SK-N-MC (cell line): Measurements from ENCODE around the gene ANKRD44.

Experiments
- DNase-seq: peaks from one replicate; pipeline ENCODE4 v3.0.0-alpha.2; 2011; ENCODE audit warnings: low read depth, low spot score
- H3K27ac ChIP-seq: fragments of 200-600 bp; sonication (generic); 2 replicates; pipeline ENCODE4 v1.5.1; 2016; ENCODE audit warnings: mixed run types
- H3K36me3 ChIP-seq: fragments of 200-600 bp; sonication (generic); 2 replicates; pipeline ENCODE4 v1.6.1; 2017; ENCODE audit warnings: antibody characterized with exemption, low read length, mixed read lengths; ENCODE audit not compliant: insufficient read depth
- H3K4me3 ChIP-seq: fragments of 200-600 bp; sonication (generic); 2 replicates; pipeline ENCODE4 v1.5.1; 2016
- H3K9ac ChIP-seq: fragments of 200-600 bp; sonication (generic); 2 replicates; pipeline ENCODE4 v1.8.0; 2017; ENCODE audit warnings: mixed run types, mixed read lengths; ENCODE audit not compliant: insufficient read length
- H3K9me3 ChIP-seq: fragments of 200-600 bp; sonication (generic); 2 replicates; pipeline ENCODE4 v1.6.1; 2017; ENCODE audit warnings: low read depth, mild to moderate bottlenecking, antibody characterized with exemption, low read length, moderate library complexity, mixed read lengths
- EZH2 ChIP-seq: fragments of 200-600 bp; sonication (generic); IDR thresholded peaks from one replicate; pipeline ENCODE4 v1.6.1; 2017; ENCODE audit warnings: antibody characterized with exemption
- FOXP2 ChIP-seq: optimal IDR thresholded peaks from 2 replicates; pipeline ENCODE3; 2011; ENCODE audit warnings: mild to moderate bottlenecking, moderate library complexity; ENCODE audit not compliant: insufficient read depth; ENCODE audit errors: extremely low read length, control extremely low read depth
- POLR2AphosphoS5 ChIP-seq: IDR thresholded peaks from 2 replicates; pipeline ENCODE4 v1.6.1; 2012; ENCODE audit warnings: mild to moderate bottlenecking, low read depth, low read length, borderline replicate concordance

ANKRD44 gene

DNA sequence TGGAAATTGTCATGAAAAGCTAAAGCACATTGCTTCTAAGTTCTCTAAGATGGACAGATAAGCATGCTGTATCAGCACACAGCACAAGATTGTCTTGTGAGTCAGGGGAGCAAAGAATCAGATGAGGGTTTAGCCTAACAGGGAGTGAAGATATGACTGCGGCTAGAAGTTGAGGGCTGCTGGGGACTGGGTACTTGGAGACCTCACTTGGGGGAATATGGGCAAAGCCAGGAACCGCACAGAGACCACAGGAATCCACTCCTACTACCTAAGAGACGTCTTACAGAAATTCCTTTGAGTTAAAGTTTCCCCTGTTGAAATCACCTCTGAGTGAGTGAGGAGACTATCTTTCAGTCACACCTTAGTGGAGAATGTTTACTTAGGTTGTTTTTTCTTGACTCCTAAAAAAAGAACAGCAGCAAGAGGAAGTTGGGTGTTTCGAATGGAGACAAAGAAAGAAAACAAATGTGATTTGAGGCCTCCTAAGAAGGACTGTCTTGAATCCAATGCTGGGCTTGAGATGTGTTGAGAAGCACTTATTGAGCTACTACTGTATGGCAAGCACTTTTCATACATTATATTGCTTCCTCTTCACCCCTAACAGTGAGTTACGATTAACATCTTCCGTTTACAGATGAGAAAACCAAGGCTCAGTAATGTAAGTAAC lies 100.7 kb downstream of the ANKRD44 start:
- Histone ChIP-seq H3K9me3 (no peaks in the 10 kb centered on the region), H3K9ac (no peak overlapping the region), H3K4me3 (no peak overlapping the region), H3K36me3 (no peaks in the 10 kb centered on the region), H3K27ac (no peak overlapping the region)
- DNase-seq: no peak
- TF ChIP-seq EZH2: no peak
- TF ChIP-seq POLR2AphosphoS5: no peak
- no peak for TF ChIP-seq FOXP2

DNA sequence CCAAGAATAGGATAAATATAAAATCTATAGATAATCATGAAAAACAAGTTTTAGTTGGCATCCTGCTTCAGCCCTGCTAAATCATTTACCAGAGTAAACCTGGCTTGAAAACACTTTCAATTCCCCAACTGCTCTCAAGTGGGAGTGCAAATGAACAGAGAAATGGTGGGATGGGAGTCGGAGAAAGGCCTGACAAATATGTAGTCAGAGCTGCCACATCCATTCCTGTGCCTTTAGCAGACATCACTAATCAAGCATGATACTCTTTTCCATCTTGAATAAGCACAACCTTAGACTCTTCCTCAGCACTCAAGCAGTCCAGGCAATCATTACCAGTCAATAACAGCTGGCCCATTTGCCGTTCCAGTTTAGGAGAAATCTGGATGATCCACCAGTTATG lies 101.3 kb downstream of the ANKRD44 start:
- TF ChIP-seq EZH2 (no peak), FOXP2 (no peak), POLR2AphosphoS5 (no peak)
- no peak overlapping the region for H3K4me3 ChIP-seq
- no peak for DNase-seq
- no peak overlapping the region for H3K27ac ChIP-seq
- no peaks in the 10 kb centered on the region for H3K9me3 ChIP-seq
- no peak overlapping the region for H3K9ac ChIP-seq
- no peaks in the 10 kb centered on the region for H3K36me3 ChIP-seq

DNA sequence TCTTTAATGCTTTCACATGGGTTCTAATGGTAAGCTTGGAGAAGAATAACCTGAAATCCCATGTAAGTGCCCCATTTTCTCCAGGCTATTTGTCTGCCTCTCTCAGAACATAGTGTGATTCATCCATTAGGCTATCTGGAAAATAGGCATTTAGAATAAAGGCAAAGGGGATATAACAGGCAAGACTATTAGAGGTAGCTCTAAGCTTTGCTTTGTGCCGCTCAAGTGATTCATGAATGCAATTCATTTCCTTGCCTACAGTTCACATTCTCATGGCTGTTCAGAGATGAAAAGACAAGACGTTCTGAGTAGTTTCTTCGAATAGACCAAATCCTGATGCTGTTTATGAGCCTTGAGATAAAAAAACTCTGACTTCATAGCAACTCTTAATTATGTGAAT lies 101.7 kb downstream of the ANKRD44 start:
- Histone ChIP-seq H3K4me3 (no peak overlapping the region), H3K9me3 (no peaks in the 10 kb centered on the region), H3K36me3 (no peaks in the 10 kb centered on the region), H3K27ac (no peak overlapping the region), H3K9ac (no peak overlapping the region)
- DNase-seq: no peak
- TF ChIP-seq EZH2: no peak
- no peak for TF ChIP-seq FOXP2
- TF ChIP-seq POLR2AphosphoS5: no peak

DNA sequence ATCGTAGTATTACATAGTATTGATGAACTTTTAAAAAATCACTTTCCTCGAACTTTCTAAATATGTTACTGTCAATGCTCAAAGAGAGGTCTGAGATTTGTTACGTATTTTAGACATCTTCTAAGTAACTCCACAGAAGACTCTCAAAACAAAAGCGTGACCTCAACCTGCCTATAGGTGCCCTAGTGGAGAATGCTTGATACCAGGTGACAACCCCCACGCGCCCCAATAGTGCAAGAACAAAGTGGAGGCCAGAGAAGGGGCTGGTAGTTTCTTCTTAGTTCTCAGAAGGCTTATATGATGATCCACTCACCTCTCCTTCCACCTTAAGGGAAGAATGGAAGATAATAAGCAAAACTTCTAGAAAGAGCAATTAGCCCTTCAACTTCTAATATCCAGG lies 102.6 kb downstream of the ANKRD44 start:
- no peak overlapping the region for H3K9ac ChIP-seq
- no peak for DNase-seq
- TF ChIP-seq EZH2: no peak
- no peak for TF ChIP-seq FOXP2
- no peak for TF ChIP-seq POLR2AphosphoS5

DNA sequence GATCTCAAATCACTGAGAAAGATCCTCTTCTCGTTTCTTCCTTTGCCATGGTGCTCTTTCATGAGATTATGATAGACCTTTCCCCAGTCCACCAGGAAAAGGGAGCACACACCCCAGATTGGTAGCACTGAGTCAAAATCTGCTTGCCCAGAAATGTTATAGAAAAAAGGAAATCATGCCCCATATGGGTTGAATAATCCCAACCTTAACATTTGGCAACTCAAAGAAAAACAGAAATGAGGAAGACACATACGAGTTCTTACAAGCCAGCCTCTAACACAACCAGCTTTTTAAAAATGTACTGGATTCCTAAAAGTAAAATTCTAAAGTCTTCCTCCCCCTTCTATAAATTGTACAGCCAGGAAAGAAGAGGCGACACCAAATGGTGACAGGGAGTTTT lies 103.0 kb downstream of the ANKRD44 start:
- no peak overlapping the region for H3K4me3 ChIP-seq
- no peaks in the 10 kb centered on the region for H3K36me3 ChIP-seq
- H3K9ac ChIP-seq: no peak overlapping the region
- TF ChIP-seq FOXP2 (no peak), EZH2 (no peak), POLR2AphosphoS5 (no peak)
- no peak overlapping the region for H3K27ac ChIP-seq
- H3K9me3 ChIP-seq: no peaks in the 10 kb centered on the region
- DNase-seq: no peak

More for the DNA sequence above, 102.6 kb downstream of the ANKRD44 start:
- no peak overlapping the region for H3K4me3 ChIP-seq
- H3K9me3 ChIP-seq: no peaks in the 10 kb centered on the region
- no peaks in the 10 kb centered on the region for H3K36me3 ChIP-seq
- no peak overlapping the region for H3K27ac ChIP-seq

DNA sequence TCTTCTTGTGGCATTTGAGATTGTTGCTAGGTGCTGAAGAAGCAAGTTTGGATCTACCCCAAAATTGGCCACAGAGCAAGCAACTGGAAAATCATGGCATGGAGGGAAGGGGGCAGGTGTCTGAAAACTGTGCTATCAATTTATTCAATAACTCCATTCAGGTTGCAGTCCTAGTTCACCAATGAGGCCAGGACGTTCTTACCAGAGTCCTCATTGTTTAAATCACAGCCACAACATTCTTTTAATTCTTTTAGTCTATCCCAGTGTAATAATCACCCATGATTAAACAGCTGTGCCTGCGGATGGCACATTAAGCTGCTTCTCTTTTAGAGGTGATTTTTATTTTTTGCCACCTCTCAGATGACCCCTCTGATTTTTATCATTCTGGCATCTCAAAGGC lies 103.5 kb downstream of the ANKRD44 start:
- H3K9me3 ChIP-seq: no peaks in the 10 kb centered on the region
- no peak overlapping the region for H3K27ac ChIP-seq
- no peaks in the 10 kb centered on the region for H3K36me3 ChIP-seq
- DNase-seq: no peak
- no peak for TF ChIP-seq POLR2AphosphoS5
- no peak for TF ChIP-seq EZH2
- no peak for TF ChIP-seq FOXP2
- no peak overlapping the region for H3K4me3 ChIP-seq
- H3K9ac ChIP-seq: no peak overlapping the region

DNA sequence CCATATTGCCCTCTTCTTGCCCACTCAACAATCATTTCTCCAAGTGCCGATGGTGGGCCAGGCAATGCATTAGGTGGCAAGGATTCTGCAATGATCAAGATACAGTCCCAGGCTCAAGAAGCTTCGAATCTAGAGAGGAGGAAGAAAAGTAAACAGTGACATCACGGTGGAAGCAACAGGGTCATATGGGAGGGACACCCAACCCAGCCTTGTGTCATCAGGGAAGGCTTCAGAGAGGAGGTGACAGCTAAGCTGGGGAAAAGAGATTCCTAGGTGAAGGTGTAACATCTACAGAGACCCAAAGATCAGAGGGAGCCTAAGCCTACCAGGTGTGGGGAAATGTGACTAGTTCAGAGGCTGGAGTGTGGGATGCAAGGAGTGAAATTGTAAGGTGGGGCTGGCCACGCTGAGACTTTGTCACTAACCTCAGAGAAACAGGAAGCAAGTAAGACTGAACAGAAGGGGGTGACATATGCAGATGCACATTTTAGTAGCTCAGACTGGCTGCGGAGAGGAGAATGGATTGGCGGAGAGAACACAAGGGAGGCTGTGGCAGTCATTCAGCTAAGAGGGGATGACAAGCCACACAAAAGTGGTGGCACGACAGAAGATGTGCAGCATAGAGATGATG lies 104.9 kb downstream of the ANKRD44 start:
- Histone ChIP-seq H3K27ac (no peak overlapping the region), H3K9ac (no peak overlapping the region), H3K4me3 (no peak overlapping the region), H3K9me3 (no peaks in the 10 kb centered on the region), H3K36me3 (no peaks in the 10 kb centered on the region)
- DNase-seq: no peak
- TF ChIP-seq EZH2 (no peak), FOXP2 (no peak), POLR2AphosphoS5 (no peak)

DNA sequence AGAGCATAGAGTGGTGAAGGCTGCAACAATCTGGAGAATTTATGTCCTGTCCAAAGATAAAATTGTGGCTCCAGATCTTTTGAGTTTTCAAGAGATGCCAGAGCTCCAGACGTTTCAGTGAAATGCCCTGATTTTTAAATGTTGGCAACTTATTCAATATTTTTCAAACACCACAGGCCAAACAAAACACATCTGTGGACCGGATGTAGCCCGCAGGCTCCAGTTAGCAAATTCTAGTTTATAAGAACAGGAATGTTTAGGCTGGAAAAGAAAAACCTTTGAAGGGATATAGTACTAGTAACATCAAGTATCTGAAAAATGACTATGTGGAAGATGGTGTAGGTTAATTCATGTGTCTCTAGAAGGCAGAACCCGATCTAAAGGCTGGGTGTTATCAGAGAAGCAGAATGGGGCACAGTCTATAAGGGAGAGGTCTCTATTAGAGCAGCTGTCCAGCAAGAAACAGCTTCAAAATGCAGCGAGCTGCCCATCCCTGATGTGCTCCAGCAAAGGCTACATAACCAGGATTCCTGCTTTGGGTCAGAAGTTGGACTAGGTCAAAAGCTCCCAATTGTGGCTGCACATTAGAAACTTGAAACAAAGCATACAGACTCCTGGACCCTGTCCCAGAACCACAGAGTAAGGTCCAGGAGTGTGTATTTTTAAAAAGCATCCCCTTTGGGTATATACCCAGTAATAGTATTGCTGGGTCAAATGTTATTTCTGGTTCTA lies 105.9 kb downstream of the ANKRD44 start:
- H3K9me3 ChIP-seq: no peaks in the 10 kb centered on the region
- H3K9ac ChIP-seq: no peak overlapping the region
- TF ChIP-seq EZH2 (no peak), POLR2AphosphoS5 (no peak), FOXP2 (no peak)
- no peaks in the 10 kb centered on the region for H3K36me3 ChIP-seq
- no peak overlapping the region for H3K4me3 ChIP-seq
- DNase-seq: no peak
- no peak overlapping the region for H3K27ac ChIP-seq

DNA sequence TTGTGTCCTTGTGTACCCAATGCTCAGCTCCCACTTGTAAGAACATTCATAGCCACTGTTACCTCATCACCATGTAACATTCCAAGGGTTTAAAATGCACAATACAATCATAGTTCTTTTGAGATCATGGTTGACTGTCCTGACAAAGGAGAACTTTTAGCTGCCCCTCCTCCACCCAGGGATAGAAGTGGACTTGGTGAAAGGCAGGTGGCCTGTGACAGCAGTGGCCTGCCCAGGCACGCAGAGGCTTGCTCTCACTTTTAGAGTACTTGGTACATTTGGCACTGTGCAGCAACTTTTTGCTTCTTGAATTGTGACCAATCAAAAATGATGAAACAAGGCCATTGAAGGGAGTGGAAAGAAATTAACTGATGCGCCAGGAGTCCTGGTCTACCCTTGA lies 108.7 kb downstream of the ANKRD44 start:
- H3K9ac ChIP-seq: no peak overlapping the region
- H3K9me3 ChIP-seq: no peaks in the 10 kb centered on the region
- no peaks in the 10 kb centered on the region for H3K36me3 ChIP-seq
- no peak for TF ChIP-seq EZH2
- no peak for TF ChIP-seq FOXP2
- TF ChIP-seq POLR2AphosphoS5: no peak
- no peak overlapping the region for H3K27ac ChIP-seq
- DNase-seq: no peak
- no peak overlapping the region for H3K4me3 ChIP-seq
